Hepatocyte (in vitro differentiated cells): Measurements from ENCODE around the gene MRPS24.

ENCODE experiments used
- CTCF ChIP-seq: fragments of 200-600 bp; sonication (generic); IDR thresholded peaks from 2 replicates; pipeline ENCODE4 v1.5.1; 2016; ENCODE audit warnings: antibody characterized with exemption, mild to moderate bottlenecking; ENCODE audit not compliant: poor library complexity
- EZH2 ChIP-seq: fragments of 200-600 bp; sonication (generic); IDR thresholded peaks from 2 replicates; pipeline ENCODE4 v1.6.1; 2016; ENCODE audit warnings: antibody characterized with exemption, mild to moderate bottlenecking, borderline replicate concordance

GRCh38 chr7:43878867-43879266 lies 9.6 kb upstream of the MRPS24 start:
- TF ChIP-seq CTCF (no peak), EZH2 (no peak)
